PC-9 (cell line): Measurements from ENCODE around the gene ZBTB43. TPM values are rescaled to one million over a fixed set of nuclear protein-coding genes. Genes with fewer than 3 reads are reported as not detected.

Experiments used
- BruUV-seq: library from RNA; stranded (reverse); fragments of 400-500 nt; replicated peaks from 2 replicates; lab custom pipeline; 2021; lab: Mats Ljungman, UMichigan
- CTCF ChIA-PET: fragments of 300-600 bp; sonication (Branson Sonifier 250); formaldehyde crosslinking; loops from one replicate; lab custom pipeline; 2022; ENCODE audit warnings: antibody characterized with exemption; lab: Charles Lee
- POLR2A ChIA-PET: fragments of 300-600 bp; sonication (Branson Sonifier 250); formaldehyde crosslinking; loops from one replicate; lab custom pipeline; 2022; ENCODE audit warnings: antibody characterized with exemption; ENCODE audit not compliant: unreplicated experiment; lab: Charles Lee
- DNase-seq, 2 experiments: peaks; one replicate each; pipeline versions ENCODE4 v3.0.0 to v3.0.0-alpha.2; 2015 to 2022; ENCODE audit warnings: mixed read lengths in 1 of 2
- H2AFZ ChIP-seq: fragments of 200-600 bp; sonication (generic); 2 replicates; pipeline ENCODE4 v1.8.1; 2017; ENCODE audit warnings: antibody characterized with exemption
- H3F3A ChIP-seq: fragments of 200-600 bp; sonication (generic); 2 replicates; pipeline ENCODE4 v1.8.1; 2017; ENCODE audit warnings: antibody characterized with exemption, mild to moderate bottlenecking, low read depth; ENCODE audit not compliant: insufficient read depth
- H3K27ac ChIP-seq: fragments of 200-600 bp; sonication (generic); 2 replicates; pipeline ENCODE4 v1.6.1; 2016; ENCODE audit warnings: mixed run types
- H3K27me3 ChIP-seq: fragments of 200-600 bp; sonication (generic); 2 replicates; pipeline ENCODE4 v1.6.1; 2016; ENCODE audit warnings: low read depth, mixed run types; ENCODE audit not compliant: insufficient read depth
- H3K36me3 ChIP-seq: fragments of 200-600 bp; sonication (generic); 2 replicates; pipeline ENCODE4 v1.6.1; 2016; ENCODE audit warnings: low read depth, mixed run types
- H3K4me1 ChIP-seq: fragments of 200-600 bp; sonication (generic); replicated peaks from 2 replicates; pipeline ENCODE4 v1.6.1; 2016; ENCODE audit warnings: mixed run types; ENCODE audit not compliant: insufficient read depth
- H3K4me2 ChIP-seq: fragments of 200-600 bp; sonication (generic); 2 replicates; pipeline ENCODE4 v1.6.1; 2017; ENCODE audit warnings: mixed run types
- H3K4me3 ChIP-seq: fragments of 200-600 bp; sonication (generic); 2 replicates; pipeline ENCODE4 v1.6.1; 2016; ENCODE audit warnings: mixed run types
- H3K79me2 ChIP-seq: fragments of 200-600 bp; sonication (generic); 2 replicates; pipeline ENCODE4 v1.6.1; 2017; ENCODE audit warnings: low read depth, mixed run types
- H3K9me2 ChIP-seq: fragments of 200-600 bp; sonication (generic); 2 replicates; pipeline ENCODE4 v1.8.1; 2017; ENCODE audit warnings: mild to moderate bottlenecking; ENCODE audit not compliant: insufficient read depth
- H3K9me3 ChIP-seq: fragments of 200-600 bp; sonication (generic); 2 replicates; pipeline ENCODE4 v1.8.1; 2016; ENCODE audit warnings: low read depth; ENCODE audit not compliant: insufficient read depth
- H4K20me1 ChIP-seq: fragments of 200-600 bp; sonication (generic); 2 replicates; pipeline ENCODE4 v1.8.1; 2017; ENCODE audit not compliant: insufficient read depth
- CTCF ChIP-seq: fragments of 200-600 bp; sonication (generic); conservative IDR thresholded peaks from 2 replicates; pipeline ENCODE4 v1.6.1; 2017; ENCODE audit warnings: mixed run types, antibody characterized with exemption, mild to moderate bottlenecking, moderate library complexity
- EZH2 ChIP-seq: fragments of 200-600 bp; sonication (generic); IDR thresholded peaks from 2 replicates; pipeline ENCODE4 v1.8.0; 2017; ENCODE audit warnings: antibody characterized with exemption, low read depth
- intact Hi-C: fragments of 100-400 bp; cut with micrococcal nuclease; formaldehyde crosslinking; loops from one replicate; pipeline ENCODE4 v1.10.0; 2022; ENCODE audit not compliant: unreplicated experiment
- total RNA-seq: library from RNA; stranded (reverse); gene quantifications from 2 replicates; pipeline ENCODE4 v1.2.3, GENCODE V29; 2021

Gene ZBTB43
- total RNA-seq, 1 experiment from 2014 or later: 18.4 TPM

GRCh38 chr9:126842220-126842842, 37.5 kb downstream of the ZBTB43 start:
- no peak for TF ChIP-seq CTCF
- no peak for TF ChIP-seq EZH2
- H3K9me2 ChIP-seq: no peaks in the 10 kb centered on the region
- H3K36me3 ChIP-seq: 0 out of 2 replicates have a peak, but pooled peaks cover 3% of the 10 kb centered on the region
- H3K27me3 ChIP-seq: no peaks in the 10 kb centered on the region
- H2AFZ ChIP-seq: no peak overlapping the region
- H3K4me1 ChIP-seq: no peaks in the 10 kb centered on the region; the same call in 1 of the 2 replicates
- no peak for DNase-seq
- BruUV-seq: no TSS peak
- ChIA-PET POLR2A (no interaction called here), CTCF (interaction anchor here (0.7 kb wide), 1 partner anchor 97 kb away, joined by 4 read pairs; no protein-coding TSS in a partner anchor)
- H3K27ac ChIP-seq: no peak overlapping the region
- no peaks in the 10 kb centered on the region for H3K79me2 ChIP-seq
- intact Hi-C loops: no loop called here
- no peak overlapping the region for H3K4me3 ChIP-seq
- no peaks in the 10 kb centered on the region; the same call in 1 of the 2 replicates for H4K20me1 ChIP-seq
- H3K4me2 ChIP-seq: no peak overlapping the region
- H3K9me3 ChIP-seq: no peaks in the 10 kb centered on the region
- H3F3A ChIP-seq: no peaks in the 10 kb centered on the region

- H3K4me1 ChIP-seq: no peaks in the 10 kb centered on the region; the same call in 1 of the 2 replicates
- H3K36me3 ChIP-seq: 0 out of 2 replicates have a peak, but pooled peaks cover 3% of the 10 kb centered on the region
- H4K20me1 ChIP-seq: no peaks in the 10 kb centered on the region; the same call in 1 of the 2 replicates
- TF ChIP-seq EZH2 (no peak), CTCF (no peak)
- no peaks in the 10 kb centered on the region for H3K9me3 ChIP-seq
- no peak for DNase-seq
- CTCF ChIA-PET: interaction anchor here (0.7 kb wide), 1 partner anchor 96 kb away, joined by 4 read pairs; no protein-coding TSS in a partner anchor
- H3K4me3 ChIP-seq: no peak overlapping the region
- no peak overlapping the region for H3K27ac ChIP-seq
- H3K27me3 ChIP-seq: no peaks in the 10 kb centered on the region
- intact Hi-C loops: no loop called here
- H3K4me2 ChIP-seq: no peak overlapping the region
- POLR2A ChIA-PET: interaction anchor here (0.6 kb wide), 1 partner anchor 41 kb away, joined by 3 read pairs; no protein-coding TSS in a partner anchor
- BruUV-seq: no TSS peak
- H2AFZ ChIP-seq: no peak overlapping the region
- H3F3A ChIP-seq: no peaks in the 10 kb centered on the region
- no peaks in the 10 kb centered on the region for H3K9me2 ChIP-seq
- no peaks in the 10 kb centered on the region for H3K79me2 ChIP-seq
Observed at GRCh38 chr9:126842977-126843799, 38.3 kb downstream of the ZBTB43 start.

GRCh38 chr9:126844085-126844484, 39.2 kb downstream of the ZBTB43 start:
- DNase-seq: no peak
- Histone ChIP-seq H3K4me1 (no peaks in the 10 kb centered on the region; the same call in 1 of the 2 replicates), H3K27ac (no peak overlapping the region), H3K9me3 (no peaks in the 10 kb centered on the region), H3F3A (no peaks in the 10 kb centered on the region), H3K4me2 (no peak overlapping the region), H3K79me2 (no peaks in the 10 kb centered on the region), H2AFZ (no peak overlapping the region), H3K9me2 (no peaks in the 10 kb centered on the region), H3K4me3 (no peak overlapping the region), H3K27me3 (no peaks in the 10 kb centered on the region), H3K36me3 (no peaks in the 10 kb centered on the region), H4K20me1 (no peaks in the 10 kb centered on the region; the same call in 1 of the 2 replicates)
- ChIA-PET POLR2A (interaction anchor here (0.6 kb wide), 1 partner anchor 40 kb away, joined by 3 read pairs; no protein-coding TSS in a partner anchor), CTCF (no interaction called here)
- intact Hi-C loops: no loop called here
- TF ChIP-seq EZH2: no peak
- TF ChIP-seq CTCF: no peak
- BruUV-seq: no TSS peak
